ENCODE results near the gene RAPGEF4.

The RAPGEF4 gene

DNA sequence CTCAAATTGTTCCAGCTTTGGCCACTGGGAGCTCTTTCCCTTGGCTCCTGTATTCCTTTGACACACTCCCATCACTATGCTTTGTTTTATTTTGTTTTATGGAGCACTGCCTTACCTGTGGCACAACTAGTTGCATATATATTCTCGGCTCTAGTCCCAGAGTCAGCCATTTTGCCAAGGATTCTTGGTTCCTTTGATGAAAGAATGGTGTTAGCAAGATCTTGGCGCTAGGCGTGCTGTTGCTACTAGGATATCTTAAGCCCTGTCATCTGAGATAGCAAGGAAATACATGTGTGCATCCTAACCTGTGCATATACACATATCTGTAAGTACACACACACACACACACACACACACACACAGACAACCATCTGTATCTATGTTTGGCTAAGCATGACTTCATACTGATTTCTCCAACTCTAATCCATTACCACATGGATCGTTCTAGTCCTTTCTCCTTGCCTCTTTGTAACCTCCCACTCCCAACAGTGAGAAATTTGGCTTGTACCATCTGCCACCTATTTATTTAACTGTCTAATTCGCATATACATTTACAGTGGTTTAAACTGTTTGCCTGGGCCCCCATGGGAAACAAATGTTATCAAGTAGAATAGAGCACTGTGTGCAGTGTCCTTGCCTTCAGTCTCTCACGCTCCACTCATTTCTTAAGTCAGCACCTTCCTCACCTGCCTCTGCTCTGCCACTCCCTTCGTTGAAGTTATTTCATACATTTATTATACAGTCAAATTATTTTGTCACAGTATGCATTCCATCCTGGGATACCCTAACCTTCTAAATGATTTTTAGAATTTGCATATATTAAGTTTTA lies 202.5 kb downstream of the RAPGEF4 start:
- no peak for DNase-seq (ENCODE audit: low read depth in 2 of 2)

DNA sequence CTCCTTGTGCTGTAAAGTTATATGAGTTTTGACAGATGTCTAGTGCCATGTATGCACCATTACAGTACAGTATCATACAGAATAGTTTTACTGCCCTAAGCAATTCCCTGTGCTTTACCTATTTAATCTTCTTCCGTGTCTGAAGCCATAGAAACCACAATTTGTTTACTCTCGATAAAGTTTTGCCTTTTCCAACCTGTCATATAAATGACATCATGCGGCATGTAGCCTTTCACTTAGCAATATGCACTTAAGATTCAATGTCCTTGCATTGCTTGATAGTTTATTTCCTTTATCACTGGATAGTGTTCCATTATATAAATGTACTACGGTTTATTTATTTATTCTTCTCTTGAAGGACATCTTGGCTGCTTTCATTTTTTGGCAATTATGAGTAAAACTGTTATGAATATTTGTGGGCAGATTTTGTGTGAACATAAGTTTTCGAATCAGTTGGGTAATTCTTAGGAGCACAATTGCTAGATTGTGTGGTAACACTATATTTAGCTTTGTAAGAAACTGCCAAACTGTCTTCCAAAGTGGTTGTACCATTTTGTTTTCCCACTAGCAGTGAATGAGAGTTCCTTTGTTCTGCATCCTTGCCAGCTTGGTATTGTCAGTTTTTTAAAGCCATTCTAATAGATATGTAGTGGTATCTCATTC lies 203.2 kb downstream of the RAPGEF4 start:
- no peak for DNase-seq (ENCODE audit: low read depth in 2 of 2)

- no peak for DNase-seq (ENCODE audit: low read depth in 2 of 2)
Observed at GRCh38 chr2:172943539-172943938, 207.9 kb downstream of the RAPGEF4 start.

- DNase-seq (ENCODE audit: low read depth in 2 of 2), result no peak
Observed at GRCh38 chr2:172944022-172944793, 208.6 kb downstream of the RAPGEF4 start.

GRCh38 chr2:172944794-172945509 lies 209.3 kb downstream of the RAPGEF4 start:
- no peak for DNase-seq (ENCODE audit: low read depth in 2 of 2)

GRCh38 chr2:172945510-172945850 lies 209.8 kb downstream of the RAPGEF4 start:
- no peak for DNase-seq (ENCODE audit: low read depth in 2 of 2)

GRCh38 chr2:172947461-172948153 lies 212.0 kb downstream of the RAPGEF4 start:
- DNase-seq (ENCODE audit: low read depth in 2 of 2), result no peak

DNA sequence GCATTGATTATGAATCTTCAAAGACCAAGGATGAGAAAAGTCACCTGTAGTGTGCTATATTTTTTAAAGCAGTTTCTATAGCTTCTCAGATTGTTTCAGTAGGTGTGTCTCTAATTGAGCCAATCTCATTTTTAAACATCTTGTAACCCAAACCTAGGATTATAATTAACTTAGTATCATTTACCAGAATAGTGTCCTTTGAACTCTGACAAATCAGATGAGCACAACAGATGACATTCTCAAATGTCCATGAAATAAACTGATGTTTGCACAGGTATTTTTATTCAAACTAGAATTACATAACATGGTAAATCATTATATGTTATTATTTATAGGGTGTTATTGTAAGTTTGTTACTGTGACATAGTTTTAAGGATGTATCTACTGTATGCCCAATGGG lies 213.9 kb downstream of the RAPGEF4 start:
- no peak for DNase-seq (ENCODE audit: low read depth in 2 of 2)

DNA sequence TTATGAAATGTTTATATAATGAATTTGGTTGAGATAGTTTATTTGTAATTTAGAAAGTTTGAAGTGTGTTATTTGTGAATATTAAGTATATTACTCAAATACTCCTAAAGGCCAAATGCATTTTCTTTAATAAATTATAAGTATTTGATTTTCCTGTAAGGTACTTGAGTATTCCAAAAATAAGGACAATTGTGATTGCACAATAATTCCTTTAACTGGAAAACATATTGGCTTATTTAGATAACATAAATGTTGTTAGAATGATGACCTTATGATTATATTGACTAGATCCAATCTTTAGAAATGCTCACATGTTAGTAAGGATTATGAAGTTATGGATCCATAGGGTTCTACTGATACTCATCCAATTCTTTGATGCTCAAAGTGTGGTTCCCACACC lies 214.9 kb downstream of the RAPGEF4 start:
- DNase-seq (ENCODE audit: low read depth in 2 of 2), result no peak

DNA sequence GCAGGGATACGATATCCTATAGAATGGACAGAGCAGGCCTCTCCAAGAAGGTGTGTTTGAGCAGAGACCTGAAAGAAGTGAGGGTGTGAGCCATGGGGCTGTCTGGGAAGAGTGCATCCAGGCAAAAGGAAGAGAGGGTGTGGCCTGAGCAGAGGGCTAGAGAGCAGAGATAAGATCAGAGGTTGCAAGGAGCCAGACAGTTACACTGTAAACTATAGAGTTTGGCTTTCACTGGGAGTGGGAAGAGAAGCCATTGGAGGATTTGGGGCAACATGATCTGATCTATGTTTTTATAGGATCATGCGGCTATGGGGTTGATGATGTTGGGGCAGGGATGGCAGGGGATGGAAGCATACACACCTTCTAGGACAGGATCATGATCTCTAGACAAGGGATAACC lies 215.9 kb downstream of the RAPGEF4 start:
- DNase-seq (ENCODE audit: low read depth in 2 of 2), result no peak

- no peak for DNase-seq (ENCODE audit: low read depth in 2 of 2)
Observed at GRCh38 chr2:172953411-172953810, 217.8 kb downstream of the RAPGEF4 start.

GRCh38 chr2:172953970-172954852 lies 218.6 kb downstream of the RAPGEF4 start:
- no peak for DNase-seq (ENCODE audit: low read depth in 2 of 2)

GRCh38 chr2:172955587-172955986 lies 219.9 kb downstream of the RAPGEF4 start:
- no peak for DNase-seq (ENCODE audit: low read depth in 2 of 2)

- DNase-seq (ENCODE audit: low read depth in 2 of 2), result no peak
Observed at GRCh38 chr2:172957734-172958133, 222.1 kb downstream of the RAPGEF4 start.

DNA sequence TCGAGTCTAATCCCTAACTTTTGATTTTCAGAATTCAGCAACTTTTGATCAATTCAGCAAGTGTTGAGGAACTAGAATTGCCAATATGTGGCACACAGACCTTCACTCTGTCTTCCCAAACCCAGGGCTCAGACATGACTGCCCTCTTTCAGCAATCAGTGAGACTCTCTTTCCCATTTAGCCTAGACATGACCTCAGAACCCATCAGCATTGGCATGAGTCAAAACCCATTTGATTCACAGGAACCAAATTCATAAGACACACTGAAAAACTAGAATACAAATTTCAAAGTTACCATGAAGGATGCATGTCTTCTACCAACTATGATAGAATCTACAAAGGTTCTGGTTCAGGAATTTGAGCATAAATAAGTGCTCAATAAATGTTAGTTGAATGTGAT lies 226.4 kb downstream of the RAPGEF4 start:
- no peak for DNase-seq (ENCODE audit: low read depth in 2 of 2)

DNA sequence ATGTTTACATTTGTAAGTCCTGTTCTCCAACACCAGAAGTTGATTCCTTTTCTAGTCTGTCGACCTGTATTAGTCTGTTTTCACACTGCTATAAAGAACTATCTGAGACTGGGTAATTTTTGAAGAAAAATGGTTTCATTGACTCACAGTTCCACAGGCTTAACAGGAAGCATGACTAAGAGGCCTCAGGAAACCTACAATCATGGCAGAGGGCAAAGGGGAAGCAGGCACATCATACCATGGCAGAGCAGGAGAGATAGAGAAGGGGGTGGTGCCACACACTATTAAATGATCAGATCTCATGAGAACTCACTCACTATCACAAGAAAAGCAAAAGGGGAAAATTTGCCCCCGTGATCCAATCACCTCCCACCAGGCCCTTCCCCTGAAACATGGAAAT lies 227.2 kb downstream of the RAPGEF4 start:
- no peak for DNase-seq (ENCODE audit: low read depth in 2 of 2)

- no peak for DNase-seq (ENCODE audit: low read depth in 2 of 2)
Observed at GRCh38 chr2:172964511-172965139, 229.0 kb downstream of the RAPGEF4 start.

DNA sequence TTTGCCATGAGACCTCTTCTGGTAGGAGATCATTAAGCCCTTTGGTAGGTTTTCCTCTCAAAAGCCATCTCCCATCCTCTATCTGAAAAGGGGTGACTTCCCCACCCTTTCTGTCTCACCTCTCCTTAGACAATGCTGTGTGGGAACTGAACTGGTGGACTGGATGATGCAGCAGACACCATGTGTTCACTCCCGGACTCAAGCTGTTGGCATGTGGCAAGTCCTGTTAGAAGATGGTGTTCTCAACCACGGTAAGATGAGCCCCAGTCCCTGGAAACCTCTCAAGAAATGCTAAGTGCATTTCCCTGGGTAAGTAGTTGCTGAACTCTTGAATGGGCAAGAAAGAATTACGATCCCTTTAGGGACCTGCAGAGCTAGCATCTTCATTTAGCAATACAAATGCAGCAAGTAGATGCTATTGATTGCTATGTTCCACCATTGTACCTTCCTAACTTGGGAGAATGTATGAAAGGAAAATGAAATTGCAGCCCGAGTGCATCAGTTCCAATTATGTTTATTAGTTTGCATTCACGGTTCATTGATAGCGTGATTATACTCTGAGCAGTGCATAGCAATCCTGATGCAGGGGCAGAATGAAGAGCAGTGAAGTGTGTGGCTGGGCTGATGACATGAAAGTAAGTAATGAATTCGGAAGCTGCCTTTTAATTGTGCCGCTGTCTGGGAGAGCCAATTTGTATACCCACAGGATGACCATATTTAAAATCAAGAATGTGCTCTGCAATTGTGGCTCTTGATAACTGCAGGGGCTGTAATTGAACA lies 230.0 kb downstream of the RAPGEF4 start:
- no peak for DNase-seq (ENCODE audit: low read depth in 2 of 2)

Data from stimulated activated CD8-positive, alpha-beta memory T cell treated with anti-CD3 and anti-CD28 coated beads, Interleukin-2, amount 100 ng/mL, for 48 hours (primary cell).